ENCODE data around the gene CA5B.

DNA sequence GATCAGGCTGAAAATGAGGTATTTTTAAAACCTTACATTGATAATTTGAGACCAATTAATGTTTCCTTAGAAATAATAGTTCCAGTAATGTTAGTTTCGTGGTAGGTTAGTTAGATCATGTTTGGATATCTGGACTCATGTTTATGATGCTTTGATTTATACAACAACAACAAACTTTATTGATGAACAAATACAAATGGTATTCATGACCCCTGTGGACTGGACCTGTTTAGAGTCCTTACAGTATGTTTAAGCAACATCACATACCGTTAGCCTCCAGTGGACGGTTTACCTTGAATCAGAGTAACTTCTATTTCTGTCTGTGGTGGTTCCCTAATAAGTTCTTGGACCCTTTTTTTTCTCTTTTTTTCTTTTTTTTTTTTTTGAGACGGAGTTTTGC lies 70.2 kb downstream of the CA5B start:
- TF ChIP-seq, protein P1, sequence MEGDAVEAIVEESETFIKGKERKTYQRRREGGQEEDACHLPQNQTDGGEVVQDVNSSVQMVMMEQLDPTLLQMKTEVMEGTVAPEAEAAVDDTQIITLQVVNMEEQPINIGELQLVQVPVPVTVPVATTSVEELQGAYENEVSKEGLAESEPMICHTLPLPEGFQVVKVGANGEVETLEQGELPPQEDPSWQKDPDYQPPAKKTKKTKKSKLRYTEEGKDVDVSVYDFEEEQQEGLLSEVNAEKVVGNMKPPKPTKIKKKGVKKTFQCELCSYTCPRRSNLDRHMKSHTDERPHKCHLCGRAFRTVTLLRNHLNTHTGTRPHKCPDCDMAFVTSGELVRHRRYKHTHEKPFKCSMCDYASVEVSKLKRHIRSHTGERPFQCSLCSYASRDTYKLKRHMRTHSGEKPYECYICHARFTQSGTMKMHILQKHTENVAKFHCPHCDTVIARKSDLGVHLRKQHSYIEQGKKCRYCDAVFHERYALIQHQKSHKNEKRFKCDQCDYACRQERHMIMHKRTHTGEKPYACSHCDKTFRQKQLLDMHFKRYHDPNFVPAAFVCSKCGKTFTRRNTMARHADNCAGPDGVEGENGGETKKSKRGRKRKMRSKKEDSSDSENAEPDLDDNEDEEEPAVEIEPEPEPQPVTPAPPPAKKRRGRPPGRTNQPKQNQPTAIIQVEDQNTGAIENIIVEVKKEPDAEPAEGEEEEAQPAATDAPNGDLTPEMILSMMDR (IDR thresholded peaks at IDR 0.05): no peak
- TF ChIP-seq EZH2 (IDR thresholded peaks at IDR 0.05; ENCODE audit: borderline replicate concordance, insufficient read depth, low read depth, low read length, poor library complexity, severe bottlenecking): no peak
